LNCAP (cell line): ENCODE data around the gene COG6.

Source experiments
- CTCF ChIP-seq: fragments of 450-650 bp; IDR thresholded peaks from 2 replicates; pipeline ENCODE4 v1.5.1; 2017; ENCODE audit warnings: mild to moderate bottlenecking

Gene COG6

DNA sequence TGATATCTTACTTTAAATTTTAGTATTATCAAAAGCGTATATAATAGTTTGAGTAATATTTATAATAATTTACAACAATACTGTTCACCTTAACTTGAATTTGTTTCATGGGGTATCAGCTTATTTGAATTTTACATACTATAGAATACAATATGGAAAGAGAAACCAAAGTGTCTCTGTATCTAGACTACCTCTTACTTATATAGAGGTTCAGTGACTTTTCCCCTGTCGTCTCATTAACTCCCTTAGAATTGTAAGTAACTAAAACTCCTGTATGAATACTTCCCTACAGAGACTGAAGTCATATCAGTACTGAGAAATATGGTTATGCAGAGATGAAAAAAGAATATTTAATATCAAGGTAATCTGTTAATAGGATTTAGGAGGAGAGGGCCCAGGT lies 26.8 kb downstream of the COG6 start:
- TF ChIP-seq CTCF = no peak

DNA sequence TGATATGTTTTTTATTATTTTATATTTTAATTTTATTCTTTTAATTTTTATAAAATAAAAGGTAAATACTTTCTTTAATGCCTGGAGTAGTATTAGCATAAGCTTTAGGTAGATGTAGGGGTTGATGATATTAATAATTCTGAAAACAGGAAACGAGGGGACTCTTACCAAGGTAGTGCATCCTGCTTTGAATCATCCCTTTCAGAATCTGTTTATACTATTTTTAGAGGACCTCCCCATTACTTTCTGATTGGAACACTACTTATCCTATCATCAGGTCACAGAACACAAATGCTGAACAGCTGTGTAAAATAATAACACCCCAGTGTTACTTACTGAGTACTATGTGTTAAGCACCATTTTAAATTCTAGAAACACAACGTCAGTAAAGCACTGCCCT lies 27.3 kb downstream of the COG6 start:
- TF ChIP-seq CTCF = no peak

DNA sequence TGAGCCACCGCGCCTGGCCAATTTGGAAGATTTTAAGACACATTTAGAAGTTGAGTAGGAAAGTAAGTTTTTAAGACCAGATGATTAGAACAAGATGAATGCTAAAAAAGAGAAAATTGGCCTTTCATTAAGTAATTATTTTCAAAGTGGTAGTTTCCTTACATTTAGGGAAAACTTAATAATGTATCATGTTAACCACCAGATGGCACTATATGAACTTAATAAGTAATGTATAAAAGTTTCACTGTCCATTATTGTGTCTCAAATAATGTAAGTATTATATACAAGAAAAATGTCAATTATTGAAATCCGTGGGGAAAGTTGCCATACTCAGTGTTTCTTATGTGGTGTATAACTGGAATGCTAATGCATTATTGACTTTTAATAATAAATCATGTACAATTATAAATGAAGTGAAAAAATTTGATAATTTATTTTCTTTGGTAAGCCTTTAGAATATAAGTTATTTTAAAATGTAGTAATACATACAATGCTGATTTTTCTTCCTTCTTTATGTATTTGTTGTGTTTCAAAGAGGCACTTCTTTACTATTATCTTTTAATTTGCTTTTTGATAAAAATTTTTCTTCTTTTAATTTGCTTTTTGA lies 29.2 kb downstream of the COG6 start:
- TF ChIP-seq CTCF = peak; percentile 45

DNA sequence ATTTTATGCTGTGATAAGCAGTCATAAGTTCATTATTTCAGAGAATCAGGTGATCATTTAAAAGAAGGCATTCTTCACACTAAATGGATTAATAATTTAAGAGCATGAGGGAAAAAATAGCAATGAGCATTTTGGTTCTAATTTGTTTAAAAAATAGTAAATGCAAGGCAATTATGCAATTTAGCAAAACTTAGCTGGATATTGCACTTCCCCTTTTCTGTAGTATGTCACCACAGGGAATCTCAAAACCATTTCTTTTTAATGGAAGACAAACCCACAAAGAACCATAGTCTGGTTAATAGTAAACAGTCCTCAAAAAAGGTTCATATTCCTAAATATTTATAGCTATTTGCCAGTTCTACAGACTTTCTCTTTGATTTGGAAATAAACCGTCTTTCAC lies 30.2 kb downstream of the COG6 start:
- no peak for TF ChIP-seq CTCF

- no peak for TF ChIP-seq CTCF
Observed at GRCh38 chr13:39688278-39688677, 32.8 kb downstream of the COG6 start.

- no peak for TF ChIP-seq CTCF
Observed at GRCh38 chr13:39688699-39689405, 33.4 kb downstream of the COG6 start.

GRCh38 chr13:39692660-39693438 lies 37.4 kb downstream of the COG6 start:
- TF ChIP-seq CTCF = no peak
